ENCODE measurements around the gene PRPF39.

PRPF39 gene

GRCh38 chr14:45134051-45134958 is 50.4 kb downstream of the PRPF39 start, which contains the start of gene FKBP3 (continued):
- TF ChIP-seq HIC1 (tag by site-specific recombination; IDR thresholded peaks at IDR 0.05) (no peak), ZNF596 (tag by site-specific recombination; IDR thresholded peaks at IDR 0.05) (no peak), ZNF76 (tag by site-specific recombination; IDR thresholded peaks at IDR 0.05; ENCODE audit: borderline replicate concordance, low read depth) (peak; percentile 49; the same call in 1 of the 2 replicates), KLF9 (tag by site-specific recombination; IDR thresholded peaks at IDR 0.05; ENCODE audit: low read depth) (peak; percentile 70), BCL11B (tag by site-specific recombination; IDR thresholded peaks at IDR 0.05; ENCODE audit: low read depth) (no peak), ZNF776 (tag by site-specific recombination; IDR thresholded peaks at IDR 0.05; ENCODE audit: borderline replicate concordance) (no peak), ZBTB21 (tag by site-specific recombination; IDR thresholded peaks at IDR 0.05) (peak; percentile 19; the same call in 1 of the 2 replicates), ZNF239 (tag by site-specific recombination; IDR thresholded peaks at IDR 0.05) (no peak), PRDM10 (tag by site-specific recombination; IDR thresholded peaks at IDR 0.05) (peak; percentile 100), ZNF138 (tag by site-specific recombination; IDR thresholded peaks at IDR 0.05; ENCODE audit: borderline replicate concordance) (no peak), MEIS1 (CRISPR knock-in tag; IDR thresholded peaks at IDR 0.05; ENCODE audit: borderline replicate concordance) (no peak), AEBP2 (tag by site-specific recombination; IDR thresholded peaks at IDR 0.05; ENCODE audit: borderline replicate concordance) (no peak), ZNF530 (tag by site-specific recombination; IDR thresholded peaks at IDR 0.05; ENCODE audit: low read depth) (no peak), ZBTB10 (tag by site-specific recombination; IDR thresholded peaks at IDR 0.05) (no peak), ZNF658 (tag by site-specific recombination; IDR thresholded peaks at IDR 0.05) (no peak), ZNF692 (tag by site-specific recombination; IDR thresholded peaks at IDR 0.05) (peak; percentile 93), ZNF398 (tag by site-specific recombination; IDR thresholded peaks at IDR 0.05) (no peak), ZNF501 (tag by site-specific recombination; IDR thresholded peaks at IDR 0.05) (peak; percentile 55), HOXC10 (CRISPR knock-in tag; IDR thresholded peaks at IDR 0.05) (no peak), ZBTB20 (tag by site-specific recombination; IDR thresholded peaks at IDR 0.05) (peak; percentile 28; the same call in 1 of the 2 replicates), ZBTB26 (tag by site-specific recombination; optimal IDR thresholded peaks at IDR 0.05) (peak; percentile 13), ZNF391 (tag by site-specific recombination; IDR thresholded peaks at IDR 0.05; ENCODE audit: borderline replicate concordance, low read depth) (peak; percentile 49; the same call in 1 of the 2 replicates), ZNF747 (tag by site-specific recombination; IDR thresholded peaks at IDR 0.05) (no peak)

All from HEK293 (cell line).